MCF 10A (cell line): ENCODE measurements around the gene TOR1AIP2. TPM values are rescaled to one million over a fixed set of nuclear protein-coding genes. Genes with fewer than 3 reads are reported as not detected.

Experiments
- BruUV-seq: library from RNA; stranded (reverse); fragments of 400-500 nt; replicated peaks from 2 replicates; lab custom pipeline; 2021; lab: Mats Ljungman, UMichigan
- CTCF ChIA-PET: fragments of 300-600 bp; sonication (Branson Sonifier 250); formaldehyde crosslinking; extraction: SDS; loops from one replicate; lab custom pipeline; 2021; ENCODE audit warnings: antibody characterized with exemption, inconsistent platforms; lab: Yijun Ruan, JAX
- POLR2A ChIA-PET: fragments of 300-600, 350-650 bp; sonication (Branson Sonifier 250); formaldehyde crosslinking; extraction: SDS; loops from one replicate; lab custom pipeline; 2020; ENCODE audit warnings: antibody characterized with exemption, inconsistent platforms; lab: Yijun Ruan, JAX
- DNase-seq: peaks from one replicate; pipeline ENCODE4 v3.0.0-alpha.2; 2018; ENCODE audit not compliant: unreplicated experiment
- H3K27ac Mint-ChIP-seq: one replicate; pipeline ENCODE4 v1.8.0; 2022; ENCODE audit warnings: mild to moderate bottlenecking, low read depth, mixed read lengths; ENCODE audit not compliant: unreplicated experiment
- H3K27me3 Mint-ChIP-seq: one replicate; pipeline ENCODE4 v1.8.0; 2022; ENCODE audit warnings: mixed read lengths; ENCODE audit not compliant: insufficient read depth, unreplicated experiment
- H3K36me3 Mint-ChIP-seq: one replicate; pipeline ENCODE4 v1.8.0; 2022; ENCODE audit warnings: mild to moderate bottlenecking, moderate library complexity, mixed read lengths; ENCODE audit not compliant: insufficient read depth, unreplicated experiment
- H3K4me1 Mint-ChIP-seq: one replicate; pipeline ENCODE4 v1.8.0; 2022; ENCODE audit warnings: mixed read lengths; ENCODE audit not compliant: insufficient read depth, unreplicated experiment
- H3K4me3 Mint-ChIP-seq: one replicate; pipeline ENCODE4 v1.8.0; 2022; ENCODE audit warnings: mild to moderate bottlenecking, moderate library complexity, mixed read lengths; ENCODE audit not compliant: unreplicated experiment
- H3K9me3 Mint-ChIP-seq: one replicate; pipeline ENCODE4 v1.8.0; 2022; ENCODE audit warnings: mixed read lengths; ENCODE audit not compliant: unreplicated experiment
- CTCF ChIP-seq: fragments of 200-600 bp; IDR thresholded peaks from one replicate; pipeline ENCODE4 v1.8.0; 2022; ENCODE audit warnings: antibody characterized with exemption, mild to moderate bottlenecking; ENCODE audit not compliant: unreplicated experiment
- intact Hi-C: fragments of 100-400 bp; cut with micrococcal nuclease; formaldehyde crosslinking; loops from 2 replicates; pipeline ENCODE4 v1.14.1; 2022
- total RNA-seq: library from RNA; stranded (reverse); gene quantifications from 2 replicates; pipeline ENCODE4 v1.2.3, GENCODE V29; 2022

TOR1AIP2 gene
- total RNA-seq, 1 experiment from 2014 or later, result 166 TPM

DNA sequence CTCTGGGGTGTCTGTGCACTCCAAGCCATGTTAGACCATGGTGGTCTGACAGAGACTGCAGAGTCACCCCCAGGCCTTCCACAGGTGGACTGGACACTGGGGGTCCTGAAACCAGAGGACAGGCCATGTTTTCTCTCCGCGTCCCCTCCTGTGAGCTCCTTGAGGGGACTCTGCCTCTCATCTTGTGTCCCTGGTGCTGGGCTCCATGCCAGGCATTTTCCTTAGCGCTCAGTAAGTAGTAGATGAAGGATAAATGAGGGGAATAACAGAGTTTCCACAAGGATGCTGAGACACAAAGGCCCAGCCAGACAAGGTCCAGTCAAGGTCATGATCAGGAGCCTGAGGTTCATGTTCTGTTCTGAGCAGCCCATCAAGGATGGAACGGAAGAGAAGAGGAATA is 77.1 kb downstream of the TOR1AIP2 start:
- Mint-ChIP-seq H3K4me3 (no peak overlapping the region), H3K9me3 (no peaks in the 10 kb centered on the region), H3K4me1 (no peaks in the 10 kb centered on the region), H3K27ac (no peak overlapping the region), H3K36me3 (no peaks in the 10 kb centered on the region), H3K27me3 (peaks cover 24% of the 10 kb centered on the region)
- intact Hi-C loops, result no loop called here
- no peak for DNase-seq
- ChIA-PET POLR2A (no interaction called here), CTCF (interaction anchor here (15.0 kb wide), 1 partner anchor 11 kb away, joined by 362 read pairs; no protein-coding TSS in a partner anchor)
- no TSS peak for BruUV-seq
- no peak for TF ChIP-seq CTCF

DNA sequence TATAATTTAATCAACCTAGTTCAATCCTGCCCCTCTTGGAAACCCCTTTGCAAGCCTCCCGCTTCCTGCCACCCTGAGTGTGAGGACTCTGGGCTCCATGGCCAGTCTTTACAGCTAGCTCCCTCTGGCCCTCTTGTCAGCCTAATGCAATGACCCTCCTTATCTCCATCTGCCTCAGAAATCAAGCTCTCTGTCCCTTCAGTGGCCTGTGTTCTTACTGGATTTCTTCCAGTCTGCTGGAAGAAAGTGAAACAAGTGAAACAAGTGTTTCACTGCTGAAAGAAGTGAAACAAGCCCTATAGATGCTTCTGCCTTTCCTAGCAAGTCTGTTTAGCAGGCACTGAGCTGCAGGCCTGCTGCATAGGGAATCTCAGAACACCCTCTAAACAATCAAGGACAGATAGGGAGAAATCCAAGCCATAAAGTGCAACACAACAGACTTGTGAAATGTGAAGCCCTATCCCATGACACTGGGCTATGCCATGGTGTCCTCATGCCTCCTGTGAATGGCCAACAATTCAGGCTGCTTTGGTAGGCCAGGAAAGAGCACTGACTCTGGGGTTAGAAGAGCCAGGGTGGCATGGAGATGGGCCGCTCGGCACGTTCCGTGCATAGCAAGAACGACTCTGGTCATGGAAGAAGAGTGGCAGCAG is 78.6 kb downstream of the TOR1AIP2 start:
- BruUV-seq, result no TSS peak
- Mint-ChIP-seq H3K27me3 (peaks cover 24% of the 10 kb centered on the region), H3K9me3 (no peaks in the 10 kb centered on the region), H3K4me1 (no peaks in the 10 kb centered on the region), H3K36me3 (no peaks in the 10 kb centered on the region), H3K4me3 (no peak overlapping the region), H3K27ac (no peak overlapping the region)
- intact Hi-C loops, result no loop called here
- DNase-seq, result no peak
- ChIA-PET POLR2A (no interaction called here), CTCF (interaction anchor here (0.6 to 15.0 kb wide), 6 partner anchors 13 to 548 kb away, joined by 3 to 362 read pairs (median 4); no protein-coding TSS in a partner anchor)
- no peak for TF ChIP-seq CTCF

DNA sequence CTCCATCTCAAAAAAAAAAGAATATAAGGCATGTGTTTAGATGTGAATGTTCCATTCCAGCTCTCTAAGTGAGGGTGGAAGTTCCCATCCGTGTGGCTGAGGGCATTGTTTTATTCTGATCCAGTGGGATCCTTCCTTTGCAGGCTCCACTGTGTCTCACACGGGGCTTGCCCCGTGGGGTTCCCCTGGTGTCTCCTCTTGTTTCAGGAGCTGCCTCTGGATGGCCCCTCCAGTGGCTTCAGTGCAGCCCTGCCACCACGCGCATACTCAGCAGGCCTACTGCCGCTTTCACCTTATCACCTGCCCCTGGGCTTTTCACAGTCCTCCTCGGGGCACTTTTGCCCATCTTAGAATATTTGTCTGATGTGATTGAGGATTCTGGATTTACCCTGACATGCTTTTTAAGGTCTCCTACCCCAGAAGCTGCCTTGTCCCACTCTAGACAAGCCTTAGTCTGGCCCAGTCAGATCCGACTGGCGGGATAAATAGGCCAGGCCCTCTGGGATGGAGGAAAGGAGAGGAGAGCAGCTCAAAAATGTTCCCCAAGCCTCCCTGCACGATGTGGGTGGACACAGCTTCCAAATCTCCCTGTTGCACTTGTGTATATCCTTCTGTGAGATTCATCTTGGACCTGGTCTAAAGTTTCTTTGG is 79.3 kb downstream of the TOR1AIP2 start:
- H3K36me3 Mint-ChIP-seq, result no peaks in the 10 kb centered on the region
- H3K27ac Mint-ChIP-seq, result no peak overlapping the region
- H3K27me3 Mint-ChIP-seq, result peaks cover 24% of the 10 kb centered on the region
- no peak overlapping the region for H3K4me3 Mint-ChIP-seq
- no peak for TF ChIP-seq CTCF
- BruUV-seq, result no TSS peak
- ChIA-PET POLR2A (interaction anchor here (0.6 to 0.7 kb wide), 2 partner anchors 16 to 79 kb away, joined by 3 read pairs; no protein-coding TSS in a partner anchor), CTCF (interaction anchor here (0.6 to 15.0 kb wide), 8 partner anchors 14 to 547 kb away, joined by 3 to 362 read pairs (median 4); no protein-coding TSS in a partner anchor)
- no peak for DNase-seq
- no peaks in the 10 kb centered on the region for H3K9me3 Mint-ChIP-seq
- H3K4me1 Mint-ChIP-seq, result no peaks in the 10 kb centered on the region
- intact Hi-C loops, result no loop called here

DNA sequence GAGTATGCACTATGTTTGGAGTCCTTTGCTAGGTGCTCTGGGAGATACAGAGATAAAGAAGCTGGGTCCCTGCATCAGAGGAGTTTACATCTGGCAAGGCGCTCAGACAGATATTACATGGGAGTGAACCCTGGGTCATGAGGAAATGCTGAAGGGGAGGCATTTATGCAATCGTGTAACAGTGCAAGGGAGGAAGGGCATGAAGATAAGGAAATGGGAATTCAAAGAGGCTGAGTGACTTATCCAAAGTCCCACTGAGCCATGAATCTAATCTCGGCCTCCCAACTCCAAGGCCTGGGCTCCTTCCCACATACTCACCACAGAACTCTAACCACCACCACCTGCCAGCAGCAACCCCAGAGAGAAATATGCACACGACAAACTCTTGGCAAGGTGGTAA is 82.9 kb downstream of the TOR1AIP2 start:
- Mint-ChIP-seq H3K4me3 (no peak overlapping the region), H3K4me1 (no peaks in the 10 kb centered on the region), H3K36me3 (no peaks in the 10 kb centered on the region), H3K9me3 (no peaks in the 10 kb centered on the region), H3K27ac (no peak overlapping the region), H3K27me3 (no peaks in the 10 kb centered on the region)
- no peak for DNase-seq
- ChIA-PET CTCF (interaction anchor here (5.3 to 15.0 kb wide), 2 partner anchors 17 to 89 kb away, joined by 29 to 362 read pairs; no protein-coding TSS in a partner anchor), POLR2A (no interaction called here)
- intact Hi-C loops, result no loop called here
- no TSS peak for BruUV-seq
- TF ChIP-seq CTCF, result no peak
